CD4-positive, alpha-beta T cell treated with Interleukin-4 for 4 hours (primary cell): ENCODE data around the gene LENG8.
"Not testable (repeated sequence)": the region's sequence is repeated elsewhere in the genome, so short reads cannot be mapped to it uniquely, and the experiment has no call there.

Experiments
- DNase-seq: peaks from one replicate; pipeline ENCODE4 v3.0.0-alpha.2; 2020

The LENG8 gene

GRCh38 chr19:54489341-54489740, 40.3 kb downstream of the LENG8 start:
- no peak for DNase-seq

GRCh38 chr19:54489766-54490165, 40.8 kb downstream of the LENG8 start:
- DNase-seq = no peak

- no peak for DNase-seq
Measured at GRCh38 chr19:54492568-54492967, 43.6 kb downstream of the LENG8 start.

GRCh38 chr19:54493056-54493455, 44.1 kb downstream of the LENG8 start:
- not testable (repeated sequence) for DNase-seq

GRCh38 chr19:54493967-54494585, 45.1 kb downstream of the LENG8 start:
- DNase-seq = no peak

GRCh38 chr19:54495284-54495683, 46.3 kb downstream of the LENG8 start:
- DNase-seq = not testable (repeated sequence)

GRCh38 chr19:54497747-54498450, 48.9 kb downstream of the LENG8 start:
- not testable (repeated sequence) for DNase-seq

GRCh38 chr19:54498451-54498772, 49.4 kb downstream of the LENG8 start:
- not testable (repeated sequence) for DNase-seq

GRCh38 chr19:54502518-54503048, 53.6 kb downstream of the LENG8 start, which contains the start of gene LAIR2:
Gene LAIR2, plus strand, starts transcription at chr19:54502831. Its CDS starts 88 bp downstream, at chr19:54502919.
- DNase-seq = no peak

GRCh38 chr19:54505542-54505941, 56.5 kb downstream of the LENG8 start:
- DNase-seq = not testable (repeated sequence)

- no peak for DNase-seq
Measured at GRCh38 chr19:54506079-54506478, 57.1 kb downstream of the LENG8 start.

- not testable (repeated sequence) for DNase-seq
Measured at GRCh38 chr19:54507038-54507717, 58.2 kb downstream of the LENG8 start.

- DNase-seq = no peak
Measured at GRCh38 chr19:54507824-54508223, 58.8 kb downstream of the LENG8 start.

GRCh38 chr19:54508487-54508886, 59.5 kb downstream of the LENG8 start:
- not testable (repeated sequence) for DNase-seq

GRCh38 chr19:54509200-54509940, 60.4 kb downstream of the LENG8 start:
- DNase-seq = not testable (repeated sequence)
